Right cardiac atrium (tissue), 5 donors: ENCODE results near the gene APOBEC3B. TPM values are rescaled to one million over a fixed set of nuclear protein-coding genes. Genes with fewer than 3 reads are reported as not detected.
A peak's percentile ranks its signal among the peaks of the same experiment; 100 is the strongest.
"Not testable (repeated sequence)": the region's sequence is repeated elsewhere in the genome, so short reads cannot be mapped to it uniquely, and the experiment has no call there.

ENCODE experiments used
- ATAC-seq, 2 donors: fragments of 200-7000 bp; cut with Tn5 transposase; one replicate each; pipeline versions ENCODE4 v1.8.0 to v1.9.1; 2020; ENCODE audit warnings: moderate library complexity in 2 of 2, mild to moderate bottlenecking in 1 of 2
- DNase-seq, 3 donors: peaks; one replicate each; pipeline ENCODE4 v3.0.0-alpha.2; 2020
- H3K27ac ChIP-seq: one replicate; pipeline ENCODE4 v1.5.1; 2013; ENCODE audit warnings: mild to moderate bottlenecking, low read length, control low read depth, moderate library complexity
- H3K27me3 ChIP-seq: one replicate; pipeline ENCODE4 v1.6.1; 2013; ENCODE audit not compliant: control insufficient read depth, insufficient read depth
- H3K4me1 ChIP-seq: one replicate; pipeline ENCODE4 v1.6.1; 2013; ENCODE audit warnings: low read length; ENCODE audit not compliant: control insufficient read depth, insufficient read depth
- H3K4me3 ChIP-seq: one replicate; pipeline ENCODE4 v1.5.1; 2013; ENCODE audit warnings: low read length, control low read depth
- H3K9me3 ChIP-seq: one replicate; pipeline ENCODE4 v1.6.1; 2013; ENCODE audit warnings: low read length; ENCODE audit not compliant: control insufficient read depth
- WGBS: extraction: QIAGEN DNeasy Blood & Tissue Kit; methylation state at CpG from one replicate; pipeline ENCODE4 v1.1.7; 2013; 5-methylcytosine and 5-hydroxymethylcytosine counted together
- intact Hi-C, 4 donors: fragments of 100-400 bp; cut with DNase I; formaldehyde crosslinking; loops; one replicate each; pipeline versions ENCODE4 v1.11.0 to v1.14.0; 2022 to 2023
- polyA plus RNA-seq: library from polyadenylated mRNA; stranded (reverse); fragments of 200-250 nt; gene quantifications from one replicate; pipeline ENCODE4 v1.2.3, GENCODE V29; 2013
- total RNA-seq, 4 donors: library from RNA; stranded (reverse); fragmentation: NEBNext Ultra II Directional; extraction: Animal tissue kit (Norgen Biotek cat#: 25700); gene quantifications; one replicate each; pipeline ENCODE4 v1.2.1, GENCODE V29; 2021
- donor health status: healthy with polysubstance abuse.
- donor health status: DM: no; HTN: yes; CAD: no.
- donor health status: DM: no; HTN: no; CAD: no.
- donor health status: DM: no; HTN: yes; CAD: no; lungs with severe emphysema.
- donor health status: DM: yes; HTN: yes; CAD: no.

Gene APOBEC3B
- total and polyA plus RNA-seq, 5 donors, result 1.3 to 2.6 (median 1.8) TPM

- not testable (repeated sequence) for H3K9me3 ChIP-seq, H3K27me3 ChIP-seq, DNase-seq, H3K4me1 ChIP-seq, H3K27ac ChIP-seq, H3K4me3 ChIP-seq, ATAC-seq
- WGBS, result 78% methylated on average over 8 of the region's 8 CpGs
- intact Hi-C loops, result loop anchor here in 3 of 4 donors (10.0 kb wide), 5 partner anchors 106 to 244 kb away; no protein-coding TSS in a partner anchor
Measured at GRCh38 chr22:39008271-39008850, 26.2 kb downstream of the APOBEC3B start.

GRCh38 chr22:39010946-39011345, 28.8 kb downstream of the APOBEC3B start:
- no peak for DNase-seq
- WGBS, result 81% methylated on average over 15 of the region's 15 CpGs
- Histone ChIP-seq H3K4me3 (no peak overlapping the region), H3K27ac (no peak overlapping the region), H3K9me3 (no peaks in the 10 kb centered on the region), H3K4me1 (no peaks in the 10 kb centered on the region), H3K27me3 (no peaks in the 10 kb centered on the region)
- intact Hi-C loops, result loop anchor here in 1 of 4 donors (10.0 kb wide), 1 partner anchor 114 kb away; no protein-coding TSS in a partner anchor
- no peak for ATAC-seq

GRCh38 chr22:39012533-39013511, 30.7 kb downstream of the APOBEC3B start:
- Histone ChIP-seq H3K4me3 (no peak overlapping the region), H3K27me3 (no peaks in the 10 kb centered on the region), H3K27ac (no peak overlapping the region), H3K4me1 (no peaks in the 10 kb centered on the region), H3K9me3 (no peaks in the 10 kb centered on the region)
- intact Hi-C loops, result loop anchor here in 1 of 4 donors (10.0 kb wide), 1 partner anchor 112 kb away; no protein-coding TSS in a partner anchor
- no peak for DNase-seq
- no peak for ATAC-seq
- 86% methylated on average over 29 of the region's 29 CpGs for WGBS

GRCh38 chr22:39013561-39013941, 31.4 kb downstream of the APOBEC3B start:
- not testable (repeated sequence) for H3K9me3 ChIP-seq, ATAC-seq, H3K27me3 ChIP-seq, DNase-seq, H3K27ac ChIP-seq, H3K4me1 ChIP-seq
- peak overlapping the region; percentile 60 for H3K4me3 ChIP-seq
- intact Hi-C loops, result loop anchor here in 1 of 4 donors (10.0 kb wide), 1 partner anchor 111 kb away; no protein-coding TSS in a partner anchor
- 69% methylated on average over 6 of the region's 6 CpGs for WGBS

- no peaks in the 10 kb centered on the region for H3K27me3 ChIP-seq
- peak within 1 kb of the TSS; percentile 77 for H3K27ac ChIP-seq
- H3K4me1 ChIP-seq, result no peaks in the 10 kb centered on the region
- no peaks in the 10 kb centered on the region for H3K9me3 ChIP-seq
- DNase-seq, result peak; percentile 81 to 90 (median 87)
- ATAC-seq, result peak; percentile 96 to 97
- H3K4me3 ChIP-seq, result peak within 1 kb of the TSS; percentile 60
- intact Hi-C loops, result loop anchor here in 1 of 4 donors (10.0 kb wide), 1 partner anchor 111 kb away; no protein-coding TSS in a partner anchor
- 2% methylated on average over 18 of the region's 18 CpGs for WGBS
Measured at GRCh38 chr22:39013942-39014722, 32.0 kb downstream of the APOBEC3B start, which contains the start of gene APOBEC3C. APOBEC3C (plus strand) TSS chr22:39014257; CDS start chr22:39014363, 106 bp downstream.

- not testable (repeated sequence) for H3K9me3 ChIP-seq, DNase-seq, H3K4me1 ChIP-seq, H3K27me3 ChIP-seq
- Histone ChIP-seq H3K4me3 (peak overlapping the region; percentile 60), H3K27ac (peak overlapping the region; percentile 0)
- ATAC-seq, result peak in 1 of 2 donors; percentile 7
- WGBS, result 45% methylated on average over 6 of the region's 6 CpGs
- intact Hi-C loops, result loop anchor here in 1 of 4 donors (10.0 kb wide), 1 partner anchor 110 kb away; no protein-coding TSS in a partner anchor
Measured at GRCh38 chr22:39014723-39015121, 32.6 kb downstream of the APOBEC3B start.

GRCh38 chr22:39016592-39016991, 34.4 kb downstream of the APOBEC3B start:
- intact Hi-C loops, result loop anchor here in 1 of 4 donors (10.0 kb wide), 1 partner anchor 108 kb away; no protein-coding TSS in a partner anchor
- Histone ChIP-seq H3K27ac (no peak overlapping the region), H3K4me3 (no peak overlapping the region), H3K4me1 (no peaks in the 10 kb centered on the region), H3K9me3 (no peaks in the 10 kb centered on the region), H3K27me3 (no peaks in the 10 kb centered on the region)
- DNase-seq (no peak), ATAC-seq (no peak)
- WGBS, result 96% methylated on average over 13 of the region's 13 CpGs

GRCh38 chr22:39017596-39018365, 35.6 kb downstream of the APOBEC3B start:
- no peaks in the 10 kb centered on the region for H3K4me1 ChIP-seq
- H3K4me3 ChIP-seq, result no peak overlapping the region
- DNase-seq (no peak), ATAC-seq (no peak)
- intact Hi-C loops, result loop anchor here in 1 of 4 donors (10.0 kb wide), 1 partner anchor 107 kb away; no protein-coding TSS in a partner anchor
- no peak overlapping the region for H3K27ac ChIP-seq
- H3K9me3 ChIP-seq, result no peaks in the 10 kb centered on the region
- 83% methylated on average over 18 of the region's 18 CpGs for whole genome bisulfite sequencing
- H3K27me3 ChIP-seq, result no peaks in the 10 kb centered on the region

- 34% methylated on average over 15 of the region's 15 CpGs for WGBS
- H3K27me3 ChIP-seq, DNase-seq, H3K27ac ChIP-seq, intact Hi-C loops, H3K9me3 ChIP-seq, H3K4me3 ChIP-seq, H3K4me1 ChIP-seq: not testable (repeated sequence)
- ATAC-seq, result peak; percentile 1 to 4
Measured at GRCh38 chr22:39020021-39020651, 38.0 kb downstream of the APOBEC3B start.
